BJ (cell line): ENCODE data around the gene ENTPD8. TPM values are rescaled to one million over a fixed set of nuclear protein-coding genes. Genes with fewer than 3 reads are reported as not detected.
"Not testable (repeated sequence)": the region's sequence is repeated elsewhere in the genome, so short reads cannot be mapped to it uniquely, and the experiment has no call there.

Source experiments
- CTCF ChIA-PET: fragments of 350-600 bp; formaldehyde crosslinking; extraction: SDS; loops from one replicate; lab custom pipeline; 2021; ENCODE audit warnings: antibody characterized with exemption, inconsistent platforms; lab: Yijun Ruan, JAX
- POLR2A ChIA-PET: fragments of 300-600 bp; sonication (Branson Sonifier 250); formaldehyde crosslinking; extraction: SDS; loops from one replicate; lab custom pipeline; 2021; ENCODE audit warnings: antibody characterized with exemption; lab: Charles Lee
- DNase-seq: peaks from one replicate; pipeline ENCODE4 v3.0.0-alpha.2; 2011; ENCODE audit warnings: low read depth
- H3K27me3 ChIP-seq: 2 replicates; pipeline ENCODE4 v1.6.0; 2011; ENCODE audit warnings: low read length; ENCODE audit not compliant: control insufficient read depth, insufficient read depth
- H3K36me3 ChIP-seq: 2 replicates; pipeline ENCODE4 v1.5.1; 2011; ENCODE audit warnings: low read length; ENCODE audit not compliant: control insufficient read depth, insufficient read depth
- H3K4me3 ChIP-seq: 2 replicates; pipeline ENCODE4 v1.5.1; 2011; ENCODE audit warnings: low read depth, mild to moderate bottlenecking, control low read depth, low read length
- polyA plus RNA-seq: library from polyadenylated mRNA; depleted of rRNA; stranded (reverse); fragments of >200 nt; gene quantifications from 2 replicates; pipeline ENCODE4 v1.2.3, GENCODE V29; 2011; rRNA removed
- TF ChIP-seq, protein P1 (sequence below): IDR thresholded peaks from 2 replicates; pipeline ENCODE4 v1.5.1; 2011; ENCODE audit warnings: low read depth, mild to moderate bottlenecking, control low read depth, inconsistent platforms, low read length, moderate library complexity; ENCODE audit not compliant: insufficient read depth

Gene ENTPD8
- polyA plus RNA-seq, 1 experiment = not detected

DNA sequence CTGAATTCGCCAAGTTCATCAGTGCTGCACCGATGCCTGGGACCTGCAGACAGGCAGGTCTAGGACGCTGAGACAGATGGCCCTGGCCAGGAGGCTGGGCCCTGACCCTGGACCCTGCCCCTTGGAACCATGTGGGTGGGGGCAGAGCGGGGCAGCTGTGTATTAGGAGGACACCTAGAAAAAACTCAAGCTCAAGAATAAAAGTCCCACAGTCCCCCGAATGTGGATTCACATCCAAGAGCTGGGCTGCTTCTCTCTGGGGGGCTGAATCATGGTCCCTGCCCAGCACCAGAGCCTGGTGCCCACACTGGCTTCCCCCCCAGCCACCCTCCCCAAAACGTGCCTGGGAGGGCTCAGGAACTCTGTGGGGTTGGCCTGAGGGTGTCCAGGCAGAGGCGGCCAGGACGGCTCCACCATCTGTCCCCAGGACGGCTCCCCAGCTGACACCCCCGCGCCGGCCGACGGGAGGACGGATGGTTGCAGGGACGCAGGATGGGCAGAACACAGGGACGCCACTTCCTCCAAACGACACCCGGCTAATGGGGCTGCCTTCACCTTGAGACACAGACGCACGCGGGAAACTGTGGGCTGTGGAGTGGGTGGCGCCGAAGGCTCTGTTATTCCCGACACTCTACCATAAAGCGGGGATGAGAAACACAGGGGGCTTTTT is 53.1 kb downstream of the ENTPD8 start:
- Histone ChIP-seq H3K4me3 (no peak overlapping the region), H3K36me3 (peaks cover 1% of the 10 kb centered on the region; the same call in 1 of the 2 replicates), H3K27me3 (no peaks in the 10 kb centered on the region)
- POLR2A ChIA-PET = no interaction called here
- TF ChIP-seq, protein P1, sequence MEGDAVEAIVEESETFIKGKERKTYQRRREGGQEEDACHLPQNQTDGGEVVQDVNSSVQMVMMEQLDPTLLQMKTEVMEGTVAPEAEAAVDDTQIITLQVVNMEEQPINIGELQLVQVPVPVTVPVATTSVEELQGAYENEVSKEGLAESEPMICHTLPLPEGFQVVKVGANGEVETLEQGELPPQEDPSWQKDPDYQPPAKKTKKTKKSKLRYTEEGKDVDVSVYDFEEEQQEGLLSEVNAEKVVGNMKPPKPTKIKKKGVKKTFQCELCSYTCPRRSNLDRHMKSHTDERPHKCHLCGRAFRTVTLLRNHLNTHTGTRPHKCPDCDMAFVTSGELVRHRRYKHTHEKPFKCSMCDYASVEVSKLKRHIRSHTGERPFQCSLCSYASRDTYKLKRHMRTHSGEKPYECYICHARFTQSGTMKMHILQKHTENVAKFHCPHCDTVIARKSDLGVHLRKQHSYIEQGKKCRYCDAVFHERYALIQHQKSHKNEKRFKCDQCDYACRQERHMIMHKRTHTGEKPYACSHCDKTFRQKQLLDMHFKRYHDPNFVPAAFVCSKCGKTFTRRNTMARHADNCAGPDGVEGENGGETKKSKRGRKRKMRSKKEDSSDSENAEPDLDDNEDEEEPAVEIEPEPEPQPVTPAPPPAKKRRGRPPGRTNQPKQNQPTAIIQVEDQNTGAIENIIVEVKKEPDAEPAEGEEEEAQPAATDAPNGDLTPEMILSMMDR = no peak
- DNase-seq = no peak
- CTCF ChIA-PET = interaction anchor here (0.6 kb wide), 1 partner anchor 234 kb away, joined by 3 read pairs; no protein-coding TSS in a partner anchor

- ChIA-PET CTCF (no interaction called here), POLR2A (no interaction called here)
- DNase-seq = no peak
- Histone ChIP-seq H3K27me3 (no peaks in the 10 kb centered on the region), H3K4me3 (no peak overlapping the region), H3K36me3 (peaks cover 1% of the 10 kb centered on the region; the same call in 1 of the 2 replicates)
- TF ChIP-seq, protein P1 = no peak
Observed at GRCh38 chr9:137387114-137387890, 53.9 kb downstream of the ENTPD8 start.

- H3K4me3 ChIP-seq, H3K27me3 ChIP-seq, CTCF ChIA-PET, DNase-seq, POLR2A ChIA-PET, H3K36me3 ChIP-seq: not testable (repeated sequence)
Observed at GRCh38 chr9:137386507-137387113, 54.5 kb downstream of the ENTPD8 start.

DNA sequence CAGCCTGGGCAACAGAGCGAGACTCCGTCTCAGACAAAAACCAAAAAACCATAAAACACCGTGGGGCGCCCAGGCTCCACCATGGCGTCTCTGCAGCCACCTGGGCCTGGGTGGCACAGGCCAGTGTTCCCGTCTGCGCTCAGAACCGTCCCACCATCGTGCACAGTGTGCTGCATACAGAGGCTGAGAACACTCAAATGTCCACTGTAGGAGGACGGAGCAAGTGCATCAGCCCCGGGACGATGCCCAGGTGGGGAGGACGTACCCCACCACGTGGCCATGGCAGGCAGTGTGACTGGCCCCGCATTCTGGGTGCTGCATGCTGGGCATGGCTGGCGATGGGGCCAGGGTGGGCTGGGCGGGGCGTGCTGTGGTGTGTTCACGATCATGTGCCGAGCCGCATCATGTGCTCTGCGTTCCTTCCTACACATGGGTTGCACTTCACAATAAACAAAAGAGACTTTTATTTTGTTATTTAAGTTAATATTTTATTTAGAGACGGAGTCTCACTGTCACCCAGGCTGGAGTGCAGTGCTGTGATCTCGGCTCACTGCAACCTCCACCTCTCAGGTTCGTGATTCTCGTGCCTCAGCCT is 56.0 kb downstream of the ENTPD8 start:
- POLR2A ChIA-PET = no interaction called here
- CTCF ChIA-PET = no interaction called here

More for the DNA sequence above, 56.0 kb downstream of the ENTPD8 start:
- H3K4me3 ChIP-seq = no peak overlapping the region
- no peaks in the 10 kb centered on the region for H3K36me3 ChIP-seq
- no peaks in the 10 kb centered on the region for H3K27me3 ChIP-seq
- DNase-seq = no peak
- TF ChIP-seq, protein P1 = no peak

Other genes with a start within 250 kb of the ENTPD8 start
- gene TPRN, start 240.6 kb downstream of the ENTPD8 start, polyA plus RNA-seq = 2.9 and 3.5 TPM in 2 replicates
- gene TMEM203, start 235.7 kb downstream of the ENTPD8 start, polyA plus RNA-seq = 37.8 and 43.8 TPM in 2 replicates
- gene NDOR1, start 235.7 kb downstream of the ENTPD8 start, polyA plus RNA-seq = 4.4 and 7.1 TPM in 2 replicates
- gene RNF208, start 219.1 kb downstream of the ENTPD8 start, polyA plus RNA-seq = 0.26 and 0.39 TPM in 2 replicates
- 0.58 and 0.74 TPM in 2 replicates for gene CYSRT1, start 216.2 kb downstream of the ENTPD8 start, polyA plus RNA-seq
- gene RNF224, start 213.9 kb downstream of the ENTPD8 start, polyA plus RNA-seq = not detected in 2 replicates
- not detected in 2 replicates for gene SLC34A3, start 210.5 kb downstream of the ENTPD8 start, polyA plus RNA-seq
- 263 and 385 TPM in 2 replicates for gene TUBB4B, start 200.1 kb downstream of the ENTPD8 start, polyA plus RNA-seq
- not detected in 2 replicates for gene STPG3, start 190.1 kb downstream of the ENTPD8 start, polyA plus RNA-seq
- 26.6 and 51.9 TPM in 2 replicates for gene NELFB, start 186.0 kb downstream of the ENTPD8 start, polyA plus RNA-seq
- 16.9 and 23.8 TPM in 2 replicates for gene TOR4A, start 163.6 kb downstream of the ENTPD8 start, polyA plus RNA-seq
- gene NRARP, start 139.1 kb downstream of the ENTPD8 start, polyA plus RNA-seq = 0.17 TPM in 2 replicates
- 4.9 and 5.4 TPM in 2 replicates for gene EXD3, start 18.2 kb downstream of the ENTPD8 start, polyA plus RNA-seq
- 0.20 and 0.32 TPM in 2 replicates for gene NOXA1, start 18.0 kb downstream of the ENTPD8 start, polyA plus RNA-seq
- gene NSMF, start 18.0 kb upstream of the ENTPD8 start, polyA plus RNA-seq = 21.5 and 35.7 TPM in 2 replicates
- 0.40 and 0.63 TPM in 2 replicates for gene PNPLA7, start 109.0 kb upstream of the ENTPD8 start, polyA plus RNA-seq
- gene MRPL41, start 110.5 kb upstream of the ENTPD8 start, polyA plus RNA-seq = 19.8 and 28.7 TPM in 2 replicates
- gene DPH7, start 137.6 kb upstream of the ENTPD8 start, polyA plus RNA-seq = 21.1 and 29.4 TPM in 2 replicates
- 13.8 and 14.9 TPM in 2 replicates for gene ZMYND19, start 149.2 kb upstream of the ENTPD8 start, polyA plus RNA-seq
- 22.0 and 46.1 TPM in 2 replicates for gene ARRDC1, start 164.3 kb upstream of the ENTPD8 start, polyA plus RNA-seq
- 18.1 and 23.3 TPM in 2 replicates for gene EHMT1, start 177.6 kb upstream of the ENTPD8 start, polyA plus RNA-seq